Measurements from ENCODE around the gene BCL2L15. TPM values are rescaled to one million over a fixed set of nuclear protein-coding genes. Genes with fewer than 3 reads are reported as not detected.
A peak's percentile ranks its signal among the peaks of the same experiment; 100 is the strongest.

BCL2L15 gene
- total and polyA plus RNA-seq, 10 donors, result 0.64 to 7.1 (median 1.9) TPM

DNA sequence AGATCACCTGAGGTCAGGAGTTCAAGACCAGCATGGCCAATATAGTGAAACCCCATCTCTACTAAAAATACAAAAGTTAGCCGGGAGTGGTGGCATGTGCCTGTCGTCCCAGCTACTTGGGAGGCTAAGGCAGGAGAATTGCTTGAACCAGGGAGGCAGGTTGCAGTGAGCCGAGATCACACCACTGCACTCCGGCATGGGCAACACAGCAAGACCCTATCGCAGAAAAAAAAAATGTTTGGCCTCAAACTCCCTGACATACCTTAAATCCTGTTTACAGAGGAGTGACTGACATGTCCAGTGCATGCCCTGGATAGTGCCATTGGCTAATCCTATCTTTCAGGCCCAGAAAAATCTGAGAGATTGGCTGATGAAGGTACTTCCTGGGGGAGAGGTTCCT is 29.6 kb upstream of the BCL2L15 start:
- no peak overlapping the region for H3K27ac ChIP-seq
- H3K27me3 ChIP-seq (replicated peaks in 1 of 7), result no peaks in the 10 kb centered on the region
- no peak for DNase-seq
- no peak overlapping the region for H3K4me3 ChIP-seq
- H3K9me3 ChIP-seq, result no peaks in the 10 kb centered on the region
- peaks cover 0 to 12% (median 6%) of the 10 kb centered on the region in 6 donors for H3K36me3 ChIP-seq
- TF ChIP-seq POLR2A (IDR thresholded peaks at IDR 0.05) (no peak), POLR2AphosphoS5 (IDR thresholded peaks at IDR 0.05) (no peak)
- TF ChIP-seq, protein P1, sequence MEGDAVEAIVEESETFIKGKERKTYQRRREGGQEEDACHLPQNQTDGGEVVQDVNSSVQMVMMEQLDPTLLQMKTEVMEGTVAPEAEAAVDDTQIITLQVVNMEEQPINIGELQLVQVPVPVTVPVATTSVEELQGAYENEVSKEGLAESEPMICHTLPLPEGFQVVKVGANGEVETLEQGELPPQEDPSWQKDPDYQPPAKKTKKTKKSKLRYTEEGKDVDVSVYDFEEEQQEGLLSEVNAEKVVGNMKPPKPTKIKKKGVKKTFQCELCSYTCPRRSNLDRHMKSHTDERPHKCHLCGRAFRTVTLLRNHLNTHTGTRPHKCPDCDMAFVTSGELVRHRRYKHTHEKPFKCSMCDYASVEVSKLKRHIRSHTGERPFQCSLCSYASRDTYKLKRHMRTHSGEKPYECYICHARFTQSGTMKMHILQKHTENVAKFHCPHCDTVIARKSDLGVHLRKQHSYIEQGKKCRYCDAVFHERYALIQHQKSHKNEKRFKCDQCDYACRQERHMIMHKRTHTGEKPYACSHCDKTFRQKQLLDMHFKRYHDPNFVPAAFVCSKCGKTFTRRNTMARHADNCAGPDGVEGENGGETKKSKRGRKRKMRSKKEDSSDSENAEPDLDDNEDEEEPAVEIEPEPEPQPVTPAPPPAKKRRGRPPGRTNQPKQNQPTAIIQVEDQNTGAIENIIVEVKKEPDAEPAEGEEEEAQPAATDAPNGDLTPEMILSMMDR (IDR thresholded peaks at IDR 0.05 in 8 of 11, conservative IDR thresholded peaks at IDR 0.05 in 3 of 11), result no peak
- WGBS, 5 donors, result 93 to 98% (median 95%) methylated on average over 5 of the region's 5 CpGs
- peaks cover 0 to 8% (median 0%) of the 10 kb centered on the region in 6 donors for H3K4me1 ChIP-seq
- intact Hi-C loops (cut with DNase I; ENCODE audit: low total_unique reads), result no loop called here

DNA sequence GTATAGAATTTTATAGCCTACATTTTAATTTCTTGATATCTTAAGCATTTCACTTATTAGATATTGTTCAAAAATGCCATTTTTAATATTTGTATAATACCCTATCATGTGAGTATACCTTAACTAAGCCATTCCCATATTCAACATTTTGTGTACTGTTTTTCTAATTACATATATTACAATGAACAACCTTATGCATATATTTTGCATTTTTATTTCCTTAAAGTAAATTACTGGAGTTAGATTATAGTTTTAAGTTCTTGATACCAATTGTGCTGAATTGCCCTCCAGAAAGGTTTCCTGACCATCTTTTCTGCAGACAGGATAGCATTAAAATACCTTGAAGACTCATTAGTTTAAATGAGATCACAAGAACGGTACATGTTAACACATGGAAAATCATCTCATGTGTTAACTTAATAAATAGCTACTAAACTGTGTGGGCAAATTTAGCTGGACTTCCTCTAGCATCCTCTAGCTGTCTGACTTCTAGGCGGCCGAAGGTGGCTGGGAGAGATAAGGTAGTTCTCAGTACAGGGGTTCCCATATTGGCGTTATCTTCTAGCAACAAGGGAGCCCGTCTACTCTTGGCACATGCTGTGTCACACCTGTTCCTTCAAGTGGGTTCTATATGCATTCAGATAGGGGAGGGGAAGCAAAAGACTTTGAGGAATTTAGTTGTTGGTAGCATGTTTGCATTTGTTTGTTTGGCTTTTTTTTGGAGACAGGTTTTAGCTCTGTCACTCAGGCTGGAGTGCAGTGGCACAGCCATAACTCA is 26.7 kb upstream of the BCL2L15 start:
- 55 to 74% (median 67%) methylated on average over 5 of the region's 5 CpGs for WGBS, 5 donors
- H3K27ac ChIP-seq, result no peak overlapping the region
- DNase-seq, result no peak
- no peaks in the 10 kb centered on the region for H3K27me3 ChIP-seq (replicated peaks in 1 of 7)
- intact Hi-C loops (cut with DNase I; ENCODE audit: low total_unique reads), result no loop called here
- H3K4me3 ChIP-seq, result no peak overlapping the region
- H3K36me3 ChIP-seq, result peaks cover 0 to 41% (median 27%) of the 10 kb centered on the region in 6 donors
- no peak for TF ChIP-seq POLR2A (IDR thresholded peaks at IDR 0.05)
- no peak for TF ChIP-seq POLR2AphosphoS5 (IDR thresholded peaks at IDR 0.05)
- TF ChIP-seq, protein P1 (IDR thresholded peaks at IDR 0.05 in 8 of 11, conservative IDR thresholded peaks at IDR 0.05 in 3 of 11), result no peak
- H3K9me3 ChIP-seq, result no peaks in the 10 kb centered on the region
- H3K4me1 ChIP-seq, result peaks cover 0 to 10% (median 0%) of the 10 kb centered on the region in 6 donors

DNA sequence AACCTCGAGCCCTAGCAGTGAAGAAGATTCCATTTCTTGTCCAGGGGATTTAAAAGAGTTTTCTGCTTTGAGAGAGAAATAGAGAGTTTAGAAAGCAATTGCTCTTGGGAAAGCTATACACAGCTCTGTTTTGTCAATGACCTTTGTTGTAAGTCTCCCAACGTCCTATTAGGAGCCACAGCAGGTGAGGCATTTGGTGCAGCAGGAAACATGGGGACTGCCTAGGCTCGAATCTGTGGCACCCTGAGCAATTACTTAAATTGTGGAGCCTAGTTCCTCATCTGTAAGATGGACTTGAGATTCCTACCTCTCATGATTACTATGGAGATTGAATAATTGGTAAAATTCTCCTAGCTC is 25.9 kb upstream of the BCL2L15 start:
- H3K36me3 ChIP-seq, result peaks cover 3 to 49% (median 30%) of the 10 kb centered on the region in 6 donors
- DNase-seq, result no peak
- intact Hi-C loops (cut with DNase I; ENCODE audit: low total_unique reads), result no loop called here
- TF ChIP-seq POLR2AphosphoS5 (IDR thresholded peaks at IDR 0.05) (no peak), POLR2A (IDR thresholded peaks at IDR 0.05) (no peak)
- TF ChIP-seq, protein P1 (IDR thresholded peaks at IDR 0.05 in 8 of 11, conservative IDR thresholded peaks at IDR 0.05 in 3 of 11), result no peak
- H3K27ac ChIP-seq, result peak overlapping the region in 7 of 8 donors; percentile 24 to 67 (median 48)
- H3K4me3 ChIP-seq, result no peak overlapping the region
- H3K27me3 ChIP-seq (replicated peaks in 1 of 7), result no peaks in the 10 kb centered on the region
- WGBS, 5 donors, result 52 to 73% (median 57%) methylated on average over 3 of the region's 3 CpGs
- H3K4me1 ChIP-seq, result peaks cover 0 to 18% (median 2%) of the 10 kb centered on the region in 6 donors
- H3K9me3 ChIP-seq, result no peaks in the 10 kb centered on the region

DNA sequence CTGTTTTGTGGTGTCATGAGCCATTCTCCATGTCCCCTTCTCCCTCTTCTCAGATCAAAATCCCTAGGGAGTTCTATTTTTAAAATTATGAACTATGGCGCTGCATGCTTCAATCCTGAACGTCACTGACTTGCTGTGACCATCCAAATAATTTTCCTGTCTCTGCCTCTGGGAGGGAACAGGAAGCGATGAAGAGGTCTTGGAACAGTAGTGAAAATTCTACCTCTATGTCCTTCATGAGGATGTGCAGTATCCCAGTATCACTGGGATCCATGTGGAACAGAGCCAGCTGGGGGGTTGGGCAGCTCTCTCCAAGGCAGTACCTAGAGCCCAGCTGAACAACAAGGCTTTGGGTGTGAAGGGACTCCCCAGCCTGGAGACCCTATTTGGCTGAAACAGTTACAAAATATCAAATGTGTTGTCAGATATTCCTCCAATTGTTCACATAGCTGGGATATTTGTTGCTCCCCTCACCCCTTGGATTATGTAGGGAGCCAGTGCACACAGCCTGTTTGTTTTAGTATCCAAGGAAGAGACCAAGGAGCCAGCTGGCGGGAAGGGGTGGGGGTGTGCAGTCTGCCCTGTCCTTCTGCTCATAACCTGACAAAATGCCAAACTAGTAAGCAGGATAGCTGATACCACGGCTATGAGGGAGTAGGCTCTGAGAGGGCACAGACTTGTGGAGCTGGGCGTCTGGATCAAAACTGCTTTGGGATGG is 25.4 kb upstream of the BCL2L15 start:
- Histone ChIP-seq H3K4me1 (peaks cover 0 to 23% (median 2%) of the 10 kb centered on the region in 6 donors), H3K27ac (peak overlapping the region in 7 of 8 donors; percentile 24 to 67 (median 48)), H3K27me3 (replicated peaks in 1 of 7) (no peaks in the 10 kb centered on the region), H3K4me3 (no peak overlapping the region), H3K36me3 (peaks cover 3 to 54% (median 32%) of the 10 kb centered on the region in 6 donors), H3K9me3 (no peaks in the 10 kb centered on the region)
- intact Hi-C loops (cut with DNase I; ENCODE audit: low total_unique reads), result no loop called here
- 65 to 82% (median 75%) methylated on average over 6 of the region's 6 CpGs for WGBS, 5 donors
- TF ChIP-seq POLR2A (IDR thresholded peaks at IDR 0.05) (no peak), POLR2AphosphoS5 (IDR thresholded peaks at IDR 0.05) (peak in 1 of 3 donors; percentile 33)
- no peak for DNase-seq
